ENCODE measurements around the gene PACRG.

- TF ChIP-seq TAF1 (IDR thresholded peaks at IDR 0.05; ENCODE audit: borderline replicate concordance, low read depth, low read length): no peak
- TF ChIP-seq POLR2AphosphoS5 (IDR thresholded peaks at IDR 0.05; ENCODE audit: low read depth, low read length): no peak
Observed at GRCh38 chr6:163092876-163093275, 365.1 kb downstream of the PACRG start.

Measured in GM12892 (cell line).